Measurements from ENCODE around the gene ANTXR2.

Gene ANTXR2

DNA sequence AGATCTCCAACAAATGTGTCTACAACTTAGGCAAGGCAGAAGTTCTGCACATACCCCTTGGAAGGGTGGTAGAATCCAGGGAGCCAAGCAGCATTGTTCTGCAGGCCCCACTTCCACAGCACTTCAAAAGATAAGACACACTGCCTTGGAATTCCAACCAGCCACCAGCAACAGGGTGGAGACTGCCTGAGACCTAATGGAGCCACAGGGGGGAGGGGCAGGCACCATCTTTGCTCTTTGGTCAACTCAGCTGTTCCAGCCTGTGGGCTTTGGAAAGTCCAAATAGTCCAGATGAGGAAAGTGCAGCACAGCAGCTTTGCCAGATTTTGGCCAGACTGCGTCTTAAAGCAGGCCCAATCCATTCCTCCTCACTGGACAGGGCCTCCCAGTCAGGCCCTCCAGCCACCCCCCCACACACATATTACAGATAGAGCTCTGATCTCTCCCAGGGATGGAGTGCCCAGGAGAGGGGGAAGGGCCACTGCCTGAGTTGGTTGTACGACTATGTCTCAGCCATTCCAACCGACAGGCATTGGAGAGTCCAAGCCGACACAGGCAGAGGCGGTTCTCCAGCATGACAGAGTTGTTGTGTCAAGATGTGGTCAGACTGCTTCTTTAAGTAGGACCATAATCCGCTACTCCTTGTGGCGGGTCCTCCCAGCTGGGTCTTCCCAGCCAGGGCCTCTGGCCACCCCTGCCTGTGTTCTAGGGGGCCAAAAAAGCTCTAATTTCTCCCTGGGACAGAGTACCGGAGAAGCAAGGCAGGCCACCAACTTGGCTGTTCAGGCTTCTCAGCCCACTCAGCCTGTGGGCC lies 42.5 kb upstream of the ANTXR2 start:
- Histone ChIP-seq H3K9me3 (replicated peaks; ENCODE audit: insufficient read depth, low read length) (no peaks in the 10 kb centered on the region), H4K20me1 (ENCODE audit: insufficient read depth, low read length) (no peaks in the 10 kb centered on the region), H3K4me3 (ENCODE audit: low read length) (no peak overlapping the region), H3K79me2 (ENCODE audit: low read length) (no peaks in the 10 kb centered on the region), H3K9ac (ENCODE audit: low read length) (no peak overlapping the region), H3F3A (ENCODE audit: insufficient read depth, low read length) (no peaks in the 10 kb centered on the region), H3K27ac (ENCODE audit: low read length) (no peak overlapping the region), H3K9me2 (replicated peaks; ENCODE audit: insufficient read depth, low read length) (no peaks in the 10 kb centered on the region), H3K36me3 (replicated peaks; ENCODE audit: insufficient read depth, low read length) (no peaks in the 10 kb centered on the region), H3K27me3 (replicated peaks; ENCODE audit: insufficient read depth, low read length) (no peaks in the 10 kb centered on the region), H3K4me1 (ENCODE audit: low read length) (no peaks in the 10 kb centered on the region), H3K4me2 (ENCODE audit: low read depth, low read length) (no peak overlapping the region), H2AFZ (ENCODE audit: low read length) (no peak overlapping the region)
- DNase-seq = no peak
- TF ChIP-seq EZH2phosphoT487 (IDR thresholded peaks at IDR 0.05; ENCODE audit: low read length) = no peak
- no peak for TF ChIP-seq EZH2 (optimal IDR thresholded peaks at IDR 0.05; ENCODE audit: low read depth, low read length)
- TF ChIP-seq, protein P1, sequence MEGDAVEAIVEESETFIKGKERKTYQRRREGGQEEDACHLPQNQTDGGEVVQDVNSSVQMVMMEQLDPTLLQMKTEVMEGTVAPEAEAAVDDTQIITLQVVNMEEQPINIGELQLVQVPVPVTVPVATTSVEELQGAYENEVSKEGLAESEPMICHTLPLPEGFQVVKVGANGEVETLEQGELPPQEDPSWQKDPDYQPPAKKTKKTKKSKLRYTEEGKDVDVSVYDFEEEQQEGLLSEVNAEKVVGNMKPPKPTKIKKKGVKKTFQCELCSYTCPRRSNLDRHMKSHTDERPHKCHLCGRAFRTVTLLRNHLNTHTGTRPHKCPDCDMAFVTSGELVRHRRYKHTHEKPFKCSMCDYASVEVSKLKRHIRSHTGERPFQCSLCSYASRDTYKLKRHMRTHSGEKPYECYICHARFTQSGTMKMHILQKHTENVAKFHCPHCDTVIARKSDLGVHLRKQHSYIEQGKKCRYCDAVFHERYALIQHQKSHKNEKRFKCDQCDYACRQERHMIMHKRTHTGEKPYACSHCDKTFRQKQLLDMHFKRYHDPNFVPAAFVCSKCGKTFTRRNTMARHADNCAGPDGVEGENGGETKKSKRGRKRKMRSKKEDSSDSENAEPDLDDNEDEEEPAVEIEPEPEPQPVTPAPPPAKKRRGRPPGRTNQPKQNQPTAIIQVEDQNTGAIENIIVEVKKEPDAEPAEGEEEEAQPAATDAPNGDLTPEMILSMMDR (IDR thresholded peaks at IDR 0.05; ENCODE audit: low read length) = no peak

DNA sequence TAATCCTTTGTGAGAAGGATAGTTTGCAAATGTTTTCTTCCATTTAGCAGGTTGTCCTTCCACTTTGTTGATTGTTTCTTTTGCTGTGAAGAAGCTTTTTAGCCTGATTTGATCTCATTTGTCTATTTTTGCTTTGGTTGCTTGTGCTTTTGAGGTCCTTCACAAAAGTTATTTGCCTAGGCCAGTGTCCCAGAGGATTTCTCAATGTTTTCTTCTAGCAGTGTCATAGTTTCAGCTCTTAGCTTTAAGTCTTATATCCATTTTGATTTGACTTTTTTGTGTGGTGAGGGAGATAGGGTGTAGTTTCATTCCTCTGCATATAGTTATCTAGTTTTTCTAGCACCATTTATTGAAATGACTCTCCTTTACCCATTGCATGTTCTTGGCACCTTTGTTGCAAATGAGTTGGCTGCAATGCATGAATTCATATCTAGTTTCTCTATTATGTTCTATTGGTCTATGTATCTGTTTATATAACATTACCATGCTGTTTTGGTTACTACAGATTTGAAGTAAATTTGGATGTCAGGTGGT lies 41.8 kb upstream of the ANTXR2 start:
- H3K79me2 ChIP-seq (ENCODE audit: low read length) = no peaks in the 10 kb centered on the region
- TF ChIP-seq EZH2 (optimal IDR thresholded peaks at IDR 0.05; ENCODE audit: low read depth, low read length) (no peak), EZH2phosphoT487 (IDR thresholded peaks at IDR 0.05; ENCODE audit: low read length) (no peak)
- TF ChIP-seq, protein P1 (IDR thresholded peaks at IDR 0.05; ENCODE audit: low read length) = no peak
- no peaks in the 10 kb centered on the region for H4K20me1 ChIP-seq (ENCODE audit: insufficient read depth, low read length)
- H3F3A ChIP-seq (ENCODE audit: insufficient read depth, low read length) = no peaks in the 10 kb centered on the region
- no peak overlapping the region for H3K4me3 ChIP-seq (ENCODE audit: low read length)
- H3K36me3 ChIP-seq (replicated peaks; ENCODE audit: insufficient read depth, low read length) = no peaks in the 10 kb centered on the region
- no peak for DNase-seq
- no peak overlapping the region for H3K9ac ChIP-seq (ENCODE audit: low read length)
- no peaks in the 10 kb centered on the region for H3K9me2 ChIP-seq (replicated peaks; ENCODE audit: insufficient read depth, low read length)
- no peaks in the 10 kb centered on the region for H3K4me1 ChIP-seq (ENCODE audit: low read length)
- H2AFZ ChIP-seq (ENCODE audit: low read length) = no peak overlapping the region
- no peaks in the 10 kb centered on the region for H3K27me3 ChIP-seq (replicated peaks; ENCODE audit: insufficient read depth, low read length)
- no peak overlapping the region for H3K4me2 ChIP-seq (ENCODE audit: low read depth, low read length)
- H3K27ac ChIP-seq (ENCODE audit: low read length) = no peak overlapping the region
- H3K9me3 ChIP-seq (replicated peaks; ENCODE audit: insufficient read depth, low read length) = no peaks in the 10 kb centered on the region

DNA sequence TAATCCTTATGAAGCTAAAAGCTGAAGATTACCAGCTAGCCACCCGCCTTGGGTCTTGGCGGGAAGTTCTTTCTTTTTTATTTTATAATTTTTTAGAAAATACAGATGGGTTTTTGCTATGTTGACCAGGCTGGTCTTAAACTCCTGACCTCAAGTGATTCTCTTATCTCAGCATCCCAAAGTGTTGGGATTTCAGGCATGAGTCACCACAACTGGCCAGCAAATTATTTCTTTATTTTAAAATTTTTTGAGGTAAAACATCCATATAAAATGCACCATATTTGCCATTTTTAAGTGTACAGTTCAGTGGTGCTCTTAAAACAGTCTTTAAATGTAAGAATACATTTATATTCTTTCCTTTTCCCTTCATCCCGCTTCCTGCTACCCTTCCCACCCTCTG lies 40.6 kb upstream of the ANTXR2 start:
- no peaks in the 10 kb centered on the region for H3K36me3 ChIP-seq (replicated peaks; ENCODE audit: insufficient read depth, low read length)
- H2AFZ ChIP-seq (ENCODE audit: low read length) = no peak overlapping the region
- H3K9me2 ChIP-seq (replicated peaks; ENCODE audit: insufficient read depth, low read length) = no peaks in the 10 kb centered on the region
- H3K9ac ChIP-seq (ENCODE audit: low read length) = no peak overlapping the region
- no peak for TF ChIP-seq EZH2phosphoT487 (IDR thresholded peaks at IDR 0.05; ENCODE audit: low read length)
- TF ChIP-seq, protein P1 (IDR thresholded peaks at IDR 0.05; ENCODE audit: low read length) = no peak
- no peak overlapping the region for H3K4me2 ChIP-seq (ENCODE audit: low read depth, low read length)
- no peak overlapping the region for H3K4me3 ChIP-seq (ENCODE audit: low read length)
- H3K27me3 ChIP-seq (replicated peaks; ENCODE audit: insufficient read depth, low read length) = no peaks in the 10 kb centered on the region
- no peaks in the 10 kb centered on the region for H3K9me3 ChIP-seq (replicated peaks; ENCODE audit: insufficient read depth, low read length)
- H3K79me2 ChIP-seq (ENCODE audit: low read length) = no peaks in the 10 kb centered on the region
- no peak for DNase-seq
- no peaks in the 10 kb centered on the region for H3F3A ChIP-seq (ENCODE audit: insufficient read depth, low read length)
- H3K4me1 ChIP-seq (ENCODE audit: low read length) = no peaks in the 10 kb centered on the region
- H4K20me1 ChIP-seq (ENCODE audit: insufficient read depth, low read length) = no peaks in the 10 kb centered on the region
- H3K27ac ChIP-seq (ENCODE audit: low read length) = no peak overlapping the region

All from MM.1S (cell line).